NCI-H1105 (cell line): ENCODE data around the gene FAM13C.

Source experiments
- DNase-seq: peaks from one replicate; lab custom pipeline; 2025; lab: John Stamatoyannopoulos, UW

Gene FAM13C

GRCh38 chr10:59361663-59362143 lies 646 bp downstream of the FAM13C start:
- DNase-seq: no peak

- DNase-seq: no peak
Observed at GRCh38 chr10:59360605-59361405, 1.5 kb downstream of the FAM13C start.

DNA sequence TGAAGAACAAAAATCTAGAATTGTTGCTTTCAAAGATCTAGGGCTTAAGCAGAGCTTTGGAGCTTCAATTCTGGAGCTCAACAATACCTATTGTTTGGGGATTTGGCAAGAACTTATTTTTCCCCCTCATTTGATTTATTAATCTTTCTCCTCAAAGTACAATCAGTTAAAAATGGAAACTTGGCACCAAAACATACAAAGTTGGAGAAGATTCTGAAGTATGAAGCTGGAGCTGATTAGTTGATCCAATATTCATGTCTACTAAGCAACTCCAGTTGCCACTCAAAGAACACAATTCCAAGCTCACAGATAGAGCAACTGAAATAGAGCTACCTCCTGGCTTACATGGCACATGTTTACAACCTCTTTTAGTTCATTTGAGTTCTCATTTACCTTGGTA lies 3.8 kb downstream of the FAM13C start:
- DNase-seq: no peak

DNA sequence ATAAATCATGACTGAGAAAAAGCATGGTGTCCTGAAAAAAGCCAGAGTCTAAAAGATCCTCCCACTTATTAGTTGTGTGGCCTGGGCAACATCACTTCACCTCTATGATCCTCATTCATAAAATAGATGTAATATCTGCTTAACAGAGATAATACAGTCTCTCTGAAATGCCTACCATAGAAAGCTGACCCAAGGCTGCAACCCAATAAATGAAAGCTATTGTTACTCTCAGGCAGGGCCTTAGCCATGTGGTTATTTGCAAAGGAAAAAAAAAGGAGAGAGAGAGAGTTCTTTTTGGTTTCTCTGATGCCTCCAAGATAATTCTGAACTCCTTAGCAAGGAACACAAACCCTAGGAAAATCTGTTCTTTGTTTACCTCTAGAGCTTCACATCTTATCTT lies 7.9 kb downstream of the FAM13C start:
- no peak for DNase-seq

GRCh38 chr10:59350558-59350957 lies 11.8 kb downstream of the FAM13C start:
- no peak for DNase-seq

DNA sequence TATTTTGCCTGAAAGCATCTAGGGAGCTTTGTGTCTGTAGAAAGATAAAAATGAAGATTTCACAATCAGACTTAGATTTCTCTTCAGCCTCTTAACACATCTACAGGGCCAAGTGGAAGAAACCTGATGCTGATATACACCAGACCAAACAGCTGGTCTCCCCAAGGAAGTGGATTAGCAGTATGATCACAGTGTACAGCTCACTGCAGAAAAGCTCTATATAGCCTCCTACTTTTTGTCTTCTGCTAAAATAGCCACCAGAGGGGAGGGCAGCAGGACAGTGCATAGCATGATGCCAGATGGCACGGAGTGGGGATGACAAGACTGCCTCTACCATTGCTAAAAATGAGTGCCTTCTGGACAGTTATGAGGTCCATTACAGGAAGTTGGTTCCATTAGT lies 16.0 kb downstream of the FAM13C start:
- no peak for DNase-seq

DNA sequence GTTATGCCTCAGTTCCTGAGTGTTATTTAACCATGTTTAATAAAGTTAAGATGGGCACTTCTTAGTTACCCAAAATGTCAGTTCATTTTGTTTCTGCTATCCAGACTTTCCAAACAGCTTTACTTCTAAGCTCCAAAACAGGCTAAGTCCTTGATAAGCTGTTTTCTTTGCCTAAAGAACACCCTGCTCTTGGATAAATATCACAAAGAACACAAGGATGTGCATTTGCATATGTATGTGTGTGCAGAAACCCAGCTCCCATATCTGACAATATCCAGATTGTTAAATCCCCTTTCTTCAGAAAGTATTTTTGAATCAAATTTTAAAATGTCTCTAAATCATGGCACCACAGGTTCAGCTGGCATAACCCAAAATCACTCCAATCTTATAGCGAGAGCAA lies 19.6 kb downstream of the FAM13C start:
- DNase-seq: no peak

DNA sequence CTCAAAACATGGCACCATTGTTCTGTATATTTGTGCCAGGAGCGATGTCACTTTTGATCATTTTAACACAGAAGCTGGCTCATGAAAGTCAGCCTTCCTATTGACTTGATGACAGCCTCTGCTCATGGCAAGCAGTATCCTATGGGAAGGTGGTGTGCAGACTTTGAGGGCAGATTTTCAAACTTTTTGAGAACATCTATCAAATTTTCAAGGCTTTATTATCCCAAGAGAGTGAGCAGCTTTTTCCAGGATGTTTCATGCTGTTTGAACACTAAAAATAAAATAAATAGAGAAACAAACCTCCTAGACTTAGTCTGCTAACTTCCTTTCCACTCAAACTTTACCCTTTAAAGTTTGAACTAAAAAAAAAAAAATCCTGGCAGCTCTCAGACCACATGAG lies 20.3 kb downstream of the FAM13C start:
- no peak for DNase-seq

DNA sequence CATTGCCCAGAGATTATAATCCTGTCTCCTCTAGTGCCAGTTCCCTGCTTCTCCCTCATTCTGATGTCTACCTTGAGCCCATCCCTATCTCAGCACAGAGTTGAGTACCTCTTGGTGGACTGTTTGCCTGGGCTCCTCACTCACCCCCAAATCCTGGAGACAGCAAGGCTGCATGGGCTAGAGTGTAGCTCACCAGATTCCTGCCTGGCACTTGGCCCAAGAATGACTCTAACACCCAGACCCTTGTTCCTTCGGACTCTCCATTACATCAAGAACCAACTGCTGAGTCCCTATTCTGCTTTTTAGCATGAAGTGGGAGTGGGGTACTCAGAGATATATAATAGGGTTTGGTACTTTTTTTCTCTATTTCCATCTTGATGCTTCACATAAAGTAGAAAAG lies 22.1 kb downstream of the FAM13C start:
- DNase-seq: no peak

GRCh38 chr10:59339351-59339750 lies 23.0 kb downstream of the FAM13C start:
- no peak for DNase-seq

DNA sequence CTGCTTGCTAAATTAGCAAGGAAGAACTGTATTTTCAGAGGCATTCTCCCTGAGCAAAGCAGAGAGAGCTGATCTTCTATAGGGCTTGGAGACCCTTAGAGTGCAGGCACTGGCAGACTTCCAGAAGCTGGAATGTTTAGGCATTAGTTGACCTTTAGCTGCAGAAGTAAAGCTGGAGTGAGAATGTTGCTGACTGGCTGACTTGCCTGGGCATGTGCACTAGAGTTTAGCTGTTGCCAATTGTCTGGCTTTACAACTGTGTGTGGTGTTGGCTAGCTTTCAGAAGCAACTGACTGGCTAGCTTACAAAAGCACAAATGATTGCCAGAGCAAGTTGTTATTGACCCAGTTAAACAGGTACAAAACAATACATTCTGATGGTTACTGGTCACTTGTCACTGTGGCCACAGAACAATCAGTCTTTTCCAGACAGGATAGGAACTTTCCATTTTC lies 25.1 kb downstream of the FAM13C start:
- peak; percentile 79 for DNase-seq

DNA sequence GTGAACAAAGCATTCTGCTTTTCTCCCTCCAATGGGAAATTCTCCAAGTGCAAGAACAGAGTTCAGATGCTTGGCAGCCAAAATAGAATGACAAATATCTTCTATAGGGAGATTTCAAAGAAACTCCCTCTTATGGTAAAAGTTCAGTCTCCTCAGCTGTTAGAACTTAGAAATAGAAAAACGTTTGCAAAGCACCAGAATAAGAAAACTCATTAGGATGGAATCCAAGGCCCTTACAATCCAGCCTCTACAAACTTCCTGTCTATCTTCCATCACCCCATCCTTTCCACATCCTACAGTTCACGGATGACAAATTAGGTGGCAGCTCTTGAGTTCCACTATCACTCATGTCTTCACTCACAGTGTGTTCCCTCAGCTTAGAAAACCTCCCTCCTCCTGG lies 25.7 kb downstream of the FAM13C start:
- DNase-seq: no peak

- no peak for DNase-seq
Observed at GRCh38 chr10:59335497-59335896, 26.9 kb downstream of the FAM13C start.

- no peak for DNase-seq
Observed at GRCh38 chr10:59333701-59334100, 28.6 kb downstream of the FAM13C start.

DNA sequence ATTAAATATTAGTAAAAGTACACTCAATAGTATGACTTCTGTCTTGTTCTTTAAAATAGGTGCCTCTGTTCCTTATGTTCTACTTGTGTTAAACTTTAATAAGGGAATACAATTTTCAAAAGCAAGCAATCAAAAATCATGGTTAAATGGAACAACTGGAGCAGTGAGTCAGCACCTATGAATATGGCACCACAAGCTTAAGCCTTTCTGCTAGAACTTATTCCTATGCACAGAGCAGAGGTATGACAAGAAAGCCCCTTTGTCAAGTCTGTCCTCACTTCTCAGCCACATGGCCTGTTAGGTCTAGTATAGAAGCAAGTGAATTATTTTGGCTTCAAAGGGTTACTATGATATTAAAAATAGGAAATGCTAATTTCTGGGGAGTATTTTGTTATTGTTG lies 29.8 kb downstream of the FAM13C start:
- no peak for DNase-seq

GRCh38 chr10:59331661-59332060 lies 30.7 kb downstream of the FAM13C start:
- DNase-seq: no peak

DNA sequence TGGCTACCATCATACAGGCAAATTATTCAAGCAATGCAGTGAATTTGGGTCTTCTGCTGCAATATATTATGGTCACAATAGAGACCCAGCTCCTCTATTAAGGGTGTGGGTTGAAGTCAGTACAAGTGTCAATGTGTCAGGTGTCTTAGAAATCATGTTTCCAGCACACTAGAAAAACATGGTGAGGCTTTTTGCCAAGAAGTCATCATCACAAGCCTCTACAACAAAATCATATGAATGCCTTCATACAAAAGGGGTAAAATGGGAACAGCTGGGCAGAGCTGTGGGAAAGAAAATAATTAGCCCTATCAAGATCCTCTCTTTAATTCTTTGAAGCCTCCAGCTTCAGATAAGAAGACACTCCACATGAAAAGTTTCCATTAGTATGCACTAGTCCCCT lies 37.2 kb downstream of the FAM13C start:
- DNase-seq: no peak

DNA sequence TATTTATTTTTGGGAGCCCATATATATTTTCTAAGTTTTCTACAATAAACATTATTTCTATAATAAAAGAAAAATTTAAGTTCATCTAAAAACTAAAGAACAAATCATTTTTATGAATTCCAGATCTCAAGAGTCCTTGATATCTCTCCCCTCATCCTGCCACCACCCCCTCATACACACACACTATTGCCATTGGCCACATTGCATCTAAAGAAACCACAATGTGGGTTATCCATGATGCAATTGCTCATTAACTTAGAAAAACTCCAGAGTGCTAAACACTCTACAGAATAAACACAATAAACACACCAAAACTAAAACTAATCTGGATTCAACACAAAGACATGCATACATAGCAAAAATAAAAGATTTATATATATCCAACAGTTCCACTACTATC lies 37.8 kb downstream of the FAM13C start:
- no peak for DNase-seq

GRCh38 chr10:59323831-59324401 lies 38.4 kb downstream of the FAM13C start:
- no peak for DNase-seq

GRCh38 chr10:59323036-59323459 lies 39.3 kb downstream of the FAM13C start:
- no peak for DNase-seq

GRCh38 chr10:59322131-59322530 lies 40.2 kb downstream of the FAM13C start:
- DNase-seq: no peak

- DNase-seq: no peak
Observed at GRCh38 chr10:59320355-59320754, 42.0 kb downstream of the FAM13C start.

DNA sequence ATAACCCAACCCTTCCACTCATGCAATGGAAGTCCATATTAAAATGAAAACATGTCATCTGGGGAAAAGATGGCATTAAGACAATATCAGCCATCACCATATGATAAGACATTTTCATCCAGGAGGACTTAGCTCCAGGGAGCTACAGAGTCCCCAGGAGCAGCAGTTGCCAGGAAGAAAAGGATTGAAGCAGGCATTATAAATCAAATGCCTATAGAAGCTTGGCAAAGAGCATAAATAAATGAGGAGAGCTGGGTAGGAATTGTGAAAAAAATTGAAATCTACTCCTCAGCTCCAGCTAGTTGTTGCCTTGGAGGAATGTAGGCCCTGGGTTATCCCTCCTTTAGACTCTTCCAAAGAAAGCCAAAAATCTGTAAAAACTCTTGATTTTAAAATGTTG lies 42.5 kb downstream of the FAM13C start:
- no peak for DNase-seq

- DNase-seq: no peak
Observed at GRCh38 chr10:59317066-59317465, 45.3 kb downstream of the FAM13C start.
